ENCODE results near the gene MRPL40.
A peak's percentile ranks its signal among the peaks of the same experiment; 100 is the strongest.
"Not testable (repeated sequence)": the region's sequence is repeated elsewhere in the genome, so short reads cannot be mapped to it uniquely, and the experiment has no call there.

The MRPL40 gene

DNA sequence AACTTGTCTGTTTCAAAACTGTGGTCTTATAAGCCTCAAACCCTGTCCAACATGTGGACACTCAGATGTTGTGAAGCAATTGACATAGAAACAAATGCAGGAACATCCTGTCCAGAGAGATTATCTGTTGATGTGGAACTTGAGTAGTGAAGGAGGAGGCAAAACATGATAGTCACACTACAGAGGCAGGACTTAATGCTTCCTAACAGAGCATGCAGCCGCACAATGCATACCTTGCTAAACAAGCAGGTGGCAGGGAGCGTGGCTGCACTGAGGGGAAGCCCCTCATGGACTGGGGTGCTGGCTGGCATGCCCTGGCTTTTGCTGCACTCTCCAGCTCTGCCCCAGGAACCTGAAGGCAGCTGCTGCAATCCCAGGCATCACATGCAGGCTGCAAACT is 9.8 kb downstream of the MRPL40 start:
- DNase-seq, result no peak

DNA sequence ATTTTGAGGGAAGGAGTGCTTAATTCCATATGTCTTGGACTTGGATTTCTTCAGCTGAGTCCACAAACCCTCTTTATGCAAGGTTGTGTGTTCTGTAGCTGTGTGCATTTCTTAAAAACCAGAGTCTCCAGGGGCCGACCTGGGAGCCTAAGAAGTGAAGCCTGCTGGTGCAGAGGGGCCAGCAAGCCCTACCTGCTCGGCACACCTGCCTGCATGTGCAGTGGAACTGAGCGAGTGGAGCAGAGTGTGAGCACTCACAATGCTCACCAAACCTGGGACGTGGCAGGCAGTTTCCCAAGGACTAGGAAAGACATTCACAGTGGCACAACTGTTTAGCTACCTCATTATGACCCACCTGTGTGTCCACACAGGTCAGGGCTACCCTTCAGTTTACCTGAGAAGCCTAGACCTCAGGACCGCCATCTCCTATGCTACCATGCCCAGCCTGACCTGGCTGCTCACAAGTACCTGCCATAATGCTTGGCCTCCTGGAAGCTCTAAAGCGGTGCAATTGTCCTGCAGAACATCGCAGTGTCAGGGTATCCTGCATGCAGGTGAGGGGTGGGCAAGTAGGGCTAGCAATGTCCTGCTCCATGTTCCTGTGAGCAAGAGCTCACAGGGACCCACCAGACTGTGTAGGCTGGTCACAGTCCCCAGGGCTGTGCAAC is 11.3 kb downstream of the MRPL40 start:
- DNase-seq, result no peak

DNA sequence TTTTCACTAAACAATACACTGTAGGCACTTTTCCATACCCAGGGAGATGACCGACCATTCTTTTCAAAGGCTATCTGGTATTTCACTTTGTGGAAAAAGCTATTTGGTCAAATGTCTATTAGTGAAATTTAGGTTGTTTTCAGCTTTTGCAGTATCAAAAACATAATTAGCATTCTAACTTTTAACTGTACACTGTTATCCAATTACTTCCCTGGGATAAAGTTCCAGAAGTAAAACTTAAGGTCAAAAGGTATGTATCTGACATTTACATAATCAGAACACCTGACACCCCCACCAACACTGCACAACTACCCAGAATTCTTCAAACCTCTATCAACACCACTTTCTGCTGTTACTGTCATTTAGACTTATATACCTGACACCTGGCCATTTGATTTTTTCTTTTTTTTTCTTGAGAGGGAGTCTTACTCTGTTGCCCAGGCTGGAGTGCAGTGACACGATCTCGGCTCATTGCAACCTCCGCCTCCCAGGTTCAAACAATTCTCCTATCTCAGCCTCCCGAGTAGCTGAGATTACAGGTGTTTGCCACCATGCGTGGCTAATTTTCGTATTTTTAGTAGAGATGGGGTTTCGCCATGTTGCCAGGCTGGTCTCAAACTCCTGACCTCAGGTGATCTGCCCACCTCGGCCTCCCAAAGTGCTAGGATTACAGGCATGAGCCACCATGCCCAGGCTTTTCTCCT is 13.1 kb downstream of the MRPL40 start:
- DNase-seq, result not testable (repeated sequence)

DNA sequence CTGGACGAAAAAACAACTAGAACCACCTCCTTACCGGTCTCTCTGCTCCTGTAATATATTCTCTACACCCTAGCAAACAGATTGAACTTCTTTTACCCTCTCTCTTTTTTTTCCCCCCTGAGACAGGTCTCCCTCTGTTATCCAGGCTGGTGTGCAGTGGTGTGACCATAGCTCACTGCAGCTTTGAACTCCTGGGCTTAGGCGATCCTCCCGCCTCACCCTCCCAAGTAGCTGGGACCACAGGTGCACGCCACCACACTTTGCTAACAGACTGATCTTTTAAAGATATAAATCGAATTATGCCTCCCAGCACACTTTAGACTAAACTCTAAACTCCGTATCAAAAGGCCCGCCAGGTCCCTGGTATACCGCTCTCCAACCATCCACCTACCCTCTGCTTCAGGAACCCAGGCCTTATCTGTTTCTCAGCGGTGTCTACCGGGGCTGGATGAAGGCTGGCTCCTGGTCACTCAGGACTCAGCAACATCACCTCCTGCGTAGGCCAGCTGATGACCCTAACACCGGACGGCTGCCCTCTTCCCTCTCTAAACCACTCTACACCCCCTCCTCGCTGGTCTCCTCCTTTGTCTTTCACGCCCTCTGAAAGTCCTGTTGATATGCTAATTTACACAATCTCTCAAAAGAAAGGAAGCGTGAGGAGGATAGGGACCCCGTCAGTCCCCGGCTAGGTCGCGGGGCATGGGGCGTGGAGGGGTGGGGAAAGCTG is 14.4 kb downstream of the MRPL40 start:
- no peak for DNase-seq

DNA sequence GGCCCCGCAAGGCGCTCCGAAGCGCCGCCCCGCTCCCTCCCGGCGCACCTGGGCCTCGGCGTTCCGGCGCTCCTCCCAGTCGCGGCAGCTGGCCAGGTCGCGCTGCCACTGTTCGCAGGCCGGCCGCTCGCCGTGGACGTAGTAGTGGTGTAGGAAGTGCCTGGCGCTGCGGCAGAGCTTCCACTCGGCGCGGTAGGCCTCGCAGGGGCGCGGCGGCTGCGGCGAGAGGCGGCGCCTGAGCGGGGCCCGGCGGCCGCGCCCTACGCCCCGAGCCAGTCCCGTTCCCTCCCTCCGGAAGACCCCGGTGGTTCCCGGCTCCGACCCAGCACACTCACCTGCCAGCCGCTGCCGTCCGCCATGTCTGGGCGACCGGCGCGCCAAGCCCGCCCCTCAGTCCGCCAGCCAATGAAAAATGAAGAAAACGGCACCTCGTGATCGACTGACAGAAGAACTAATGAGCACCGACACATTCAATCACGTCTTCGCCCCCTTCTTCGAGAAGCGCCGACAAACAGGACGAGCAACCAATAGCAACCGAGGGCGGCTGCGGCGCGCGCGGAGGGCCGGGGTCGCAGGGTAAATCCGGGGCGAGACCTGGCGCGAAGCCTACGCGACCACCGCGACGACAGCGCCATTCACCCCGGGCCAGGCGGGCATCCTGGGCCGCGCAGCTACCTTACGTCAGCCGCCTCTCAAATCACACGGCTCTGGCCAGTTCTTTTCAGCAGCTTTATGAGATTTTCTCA is 15.2 kb downstream of the MRPL40 start, which contains the start of gene C22orf39:
TSS of gene C22orf39 (minus strand) at position 382 of the 746 bp plus-strand sequence. CDS start at position 359, 23 bp downstream.
- DNase-seq, result peak; percentile 95

DNA sequence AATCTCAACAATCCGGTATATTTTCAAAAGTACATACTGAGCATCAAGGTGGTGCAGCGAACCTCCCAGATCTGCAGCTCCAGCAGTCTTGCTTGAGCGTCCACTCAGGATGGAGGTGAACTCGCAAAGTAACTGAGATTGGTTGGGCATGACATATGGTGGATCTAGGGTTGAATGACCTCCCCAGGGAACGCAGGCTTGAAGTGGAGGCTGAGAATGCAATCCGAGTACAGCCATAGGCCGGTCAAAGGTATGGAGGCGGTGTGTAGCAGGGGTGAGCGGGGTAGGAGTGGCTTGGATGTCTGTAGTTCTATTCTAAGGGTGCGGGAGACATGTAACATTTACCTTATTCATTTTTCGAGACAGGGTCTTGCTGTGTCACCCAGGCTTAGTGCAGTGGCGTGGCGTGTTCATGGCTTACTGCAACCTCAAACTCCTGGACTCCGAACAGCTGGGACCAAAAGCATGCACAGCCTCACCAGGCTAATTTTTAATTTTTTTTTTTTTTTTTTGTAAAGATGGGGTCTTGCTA is 15.8 kb downstream of the MRPL40 start:
- peak; percentile 70 for DNase-seq

DNA sequence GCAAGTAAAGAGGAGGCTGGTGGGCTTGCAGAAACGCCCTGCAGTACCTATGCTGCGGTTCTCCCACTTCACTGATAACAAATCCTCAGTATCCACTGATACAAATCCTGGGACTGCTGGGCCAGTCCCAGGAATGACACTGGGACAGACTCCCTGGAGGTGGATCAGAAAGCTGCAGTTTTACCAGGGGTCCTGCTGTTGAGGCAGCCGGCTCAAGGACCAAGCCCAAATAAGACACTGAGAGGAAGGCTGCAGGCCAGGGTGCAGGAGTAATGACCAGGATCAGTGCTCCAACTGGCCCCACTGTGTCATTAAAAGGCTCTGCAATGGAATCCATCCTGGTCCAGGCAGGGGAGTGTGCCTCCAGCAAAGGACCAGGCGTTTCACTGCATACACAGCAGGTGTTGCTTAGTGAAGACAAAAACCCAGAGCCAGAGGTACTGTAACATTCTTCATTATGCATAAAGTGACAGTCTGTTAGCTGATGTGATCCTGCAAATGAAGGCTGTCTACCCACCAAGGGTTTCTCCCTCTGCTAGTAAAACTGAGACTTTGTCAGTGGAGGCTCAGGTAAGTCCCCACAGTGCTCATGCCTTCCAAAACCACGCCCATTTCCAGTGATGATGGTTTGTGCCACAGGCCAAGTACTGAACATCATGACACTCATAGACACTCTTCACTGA is 16.5 kb downstream of the MRPL40 start:
- peak; percentile 69 for DNase-seq

DNA sequence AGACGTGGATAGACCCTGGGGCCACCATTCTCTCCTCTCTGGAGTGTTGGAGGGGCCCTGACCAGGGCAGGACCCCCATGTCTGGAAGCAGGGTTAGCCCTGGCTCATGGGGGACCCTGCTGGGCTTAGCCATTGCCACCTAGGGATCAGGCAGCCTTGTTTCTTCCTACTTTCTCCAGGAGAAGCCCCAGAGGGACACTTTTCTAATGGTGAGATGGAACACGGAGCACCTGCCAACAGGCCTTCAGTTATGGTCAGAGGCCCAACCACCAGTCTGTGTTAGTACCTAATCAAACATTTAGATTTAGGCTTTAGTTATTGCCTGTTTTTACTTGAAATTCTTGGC is 17.1 kb downstream of the MRPL40 start:
- DNase-seq, result no peak

DNA sequence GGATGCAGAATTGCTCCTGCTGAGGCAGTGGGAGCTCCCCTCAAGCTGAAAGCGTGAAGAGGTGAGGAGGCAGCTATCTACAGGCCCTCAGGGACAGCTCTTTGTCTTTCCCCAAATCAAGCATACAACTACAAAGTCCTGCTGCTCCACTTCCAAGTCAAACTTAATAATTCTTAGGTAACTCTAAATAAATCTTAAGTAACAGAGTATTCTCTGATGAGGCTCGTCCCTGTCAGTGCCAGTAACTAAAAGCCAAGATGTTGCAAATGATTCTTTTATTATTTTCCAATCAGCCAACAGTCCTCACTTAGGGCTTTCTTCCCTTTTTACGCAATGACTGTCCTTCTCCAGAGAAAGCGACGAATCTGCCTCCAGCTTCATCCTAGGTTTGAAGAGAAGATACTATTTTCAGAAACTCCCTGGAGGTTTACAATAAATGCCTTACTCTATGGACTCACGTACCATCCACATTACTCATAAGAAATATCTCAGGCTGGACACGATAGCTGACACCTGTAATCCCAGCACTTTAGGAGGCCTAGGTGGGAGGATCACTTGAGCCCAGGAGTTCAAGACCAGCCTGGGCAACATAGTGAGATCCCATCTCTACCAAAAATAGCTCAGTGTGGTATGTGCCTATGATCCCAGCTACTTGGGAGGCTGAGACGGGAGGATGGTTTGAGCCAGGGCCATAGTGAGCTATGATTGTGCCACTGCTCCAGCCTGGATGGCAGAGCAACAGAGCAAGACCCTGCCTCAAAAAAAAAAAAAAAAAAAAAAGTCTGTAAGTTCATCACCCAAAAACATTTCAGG is 18.2 kb downstream of the MRPL40 start:
- no peak for DNase-seq

DNA sequence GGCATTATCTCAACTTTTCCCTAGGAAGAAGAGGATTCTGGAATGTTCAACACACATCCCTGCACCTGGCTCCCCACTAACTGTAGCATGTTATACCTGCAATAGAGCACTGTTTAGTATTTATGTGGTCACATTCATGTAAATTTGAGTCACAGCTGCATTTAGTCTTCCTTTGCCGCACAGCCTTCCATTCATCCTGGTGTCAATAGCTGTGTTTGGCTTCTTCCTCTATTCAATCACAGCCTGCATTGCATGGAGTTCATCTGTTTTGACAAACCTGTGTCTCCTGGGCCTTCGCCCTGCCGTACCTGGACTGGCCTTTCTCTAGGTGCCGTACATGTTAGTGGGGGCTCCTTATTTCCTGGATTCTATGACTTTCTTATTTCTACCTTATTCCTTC is 19.2 kb downstream of the MRPL40 start:
- no peak for DNase-seq

DNA sequence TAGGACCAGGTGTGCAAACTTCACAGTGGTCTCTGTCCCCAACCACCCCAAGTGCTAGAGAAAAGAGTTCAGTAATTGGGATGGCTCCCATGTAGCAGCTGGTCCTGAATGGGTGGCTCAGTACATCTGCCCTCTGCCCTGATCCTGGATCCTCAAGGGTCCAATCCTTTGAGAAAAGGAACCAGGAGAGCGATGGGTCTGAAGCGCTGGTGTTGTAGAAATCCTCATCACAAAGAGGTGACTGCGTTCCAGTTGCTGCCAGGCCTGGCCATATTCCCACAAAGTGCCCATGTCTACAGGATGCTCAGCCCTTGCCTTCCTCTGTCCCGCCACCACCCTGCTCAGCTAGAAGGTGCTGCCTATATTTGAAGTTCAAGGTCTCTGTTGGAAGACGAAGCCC is 21.4 kb downstream of the MRPL40 start:
- DNase-seq, result no peak

DNA sequence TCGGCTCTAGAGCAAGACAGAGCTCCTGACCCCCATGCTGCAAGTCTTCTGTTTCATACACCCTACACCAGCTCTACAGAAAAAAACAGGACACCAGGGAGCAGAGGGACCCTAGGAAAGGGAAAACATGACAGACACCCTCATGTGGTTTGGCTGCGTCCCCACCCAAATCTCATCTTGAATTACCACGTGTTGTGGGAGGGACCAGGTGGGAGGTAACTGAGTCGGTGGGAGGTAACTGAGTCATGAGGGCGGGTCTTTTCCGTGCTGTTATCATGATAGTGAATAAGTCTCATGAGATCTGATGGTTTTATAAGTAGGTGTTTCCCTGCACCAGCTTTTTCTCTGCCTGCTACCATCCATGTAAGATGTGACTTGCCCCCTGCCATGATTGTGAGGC is 21.8 kb downstream of the MRPL40 start:
- no peak for DNase-seq

DNA sequence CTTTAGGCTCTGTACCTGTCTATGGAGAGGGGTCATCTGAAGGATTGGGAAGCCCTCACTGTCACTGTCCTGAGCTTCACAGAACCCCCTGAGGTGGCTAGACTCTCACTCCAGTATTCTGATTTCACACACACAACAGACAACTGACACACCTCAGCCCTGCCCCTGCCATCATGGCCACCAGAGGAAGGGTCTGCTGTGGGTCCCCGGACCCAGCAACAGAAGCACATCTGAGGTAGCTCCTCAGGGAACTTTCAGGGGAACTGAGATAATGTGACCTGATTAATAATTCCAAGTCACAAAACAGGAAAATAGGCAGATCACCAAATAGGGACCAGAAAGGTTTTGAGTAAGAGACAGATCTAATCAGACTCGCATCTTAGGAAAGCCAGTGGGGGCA is 22.7 kb downstream of the MRPL40 start:
- no peak for DNase-seq

DNA sequence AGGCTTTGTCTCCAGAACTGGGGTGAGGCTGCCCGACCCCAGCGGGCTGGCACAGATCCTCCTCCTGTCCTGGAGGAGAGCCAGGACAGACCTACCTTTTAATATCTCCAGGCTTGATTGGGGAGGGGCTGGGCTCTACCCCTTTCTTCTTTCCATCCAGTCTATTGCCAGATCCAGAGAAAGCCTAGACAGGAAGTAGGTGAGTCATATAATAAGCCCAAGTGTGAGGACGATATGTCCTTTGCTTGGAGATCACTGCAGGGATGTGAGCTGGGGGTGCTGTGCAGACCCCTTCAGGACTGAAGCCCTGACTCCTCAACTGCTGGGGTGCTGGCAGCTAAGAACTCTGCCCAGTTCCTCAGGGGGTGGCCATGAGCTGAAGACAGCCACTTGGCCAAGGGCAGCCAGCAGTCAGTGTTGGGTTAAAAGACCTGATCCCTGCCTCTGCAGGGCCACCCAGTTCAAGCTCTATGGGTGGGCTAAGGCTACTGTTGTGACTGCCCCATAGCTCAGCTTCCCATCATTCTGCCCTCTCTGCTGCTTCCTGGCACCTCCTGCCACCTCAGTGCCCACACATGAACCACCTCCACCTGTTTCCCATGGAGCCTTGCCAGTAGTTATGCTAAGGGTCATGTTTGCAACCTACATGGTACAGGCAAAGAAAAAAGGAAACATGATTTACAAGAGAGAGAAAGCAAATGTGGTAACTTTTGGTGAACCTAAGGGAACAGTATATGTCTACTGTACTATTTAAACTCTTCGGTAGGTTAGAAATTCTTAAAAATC is 23.4 kb downstream of the MRPL40 start:
- DNase-seq, result no peak

DNA sequence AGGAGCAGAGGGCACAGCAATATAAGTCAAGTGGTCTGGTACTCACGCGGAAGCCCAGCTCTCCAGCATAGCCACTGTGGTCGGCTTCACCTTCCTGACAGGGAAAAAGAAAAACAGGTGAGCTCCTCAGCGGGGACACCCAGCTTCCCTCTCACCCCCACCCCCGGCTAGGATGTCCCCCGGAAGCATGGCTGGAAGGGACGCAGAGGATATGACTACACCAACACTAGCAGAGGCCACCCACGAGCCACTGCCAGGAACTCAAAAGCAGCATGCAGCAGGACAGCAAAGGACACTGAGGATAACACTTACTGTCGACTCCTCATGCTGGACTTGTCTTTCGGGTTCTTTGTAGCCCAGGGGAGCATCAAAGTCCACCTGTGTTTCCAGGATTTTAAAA is 24.2 kb downstream of the MRPL40 start:
- no peak for DNase-seq

DNA sequence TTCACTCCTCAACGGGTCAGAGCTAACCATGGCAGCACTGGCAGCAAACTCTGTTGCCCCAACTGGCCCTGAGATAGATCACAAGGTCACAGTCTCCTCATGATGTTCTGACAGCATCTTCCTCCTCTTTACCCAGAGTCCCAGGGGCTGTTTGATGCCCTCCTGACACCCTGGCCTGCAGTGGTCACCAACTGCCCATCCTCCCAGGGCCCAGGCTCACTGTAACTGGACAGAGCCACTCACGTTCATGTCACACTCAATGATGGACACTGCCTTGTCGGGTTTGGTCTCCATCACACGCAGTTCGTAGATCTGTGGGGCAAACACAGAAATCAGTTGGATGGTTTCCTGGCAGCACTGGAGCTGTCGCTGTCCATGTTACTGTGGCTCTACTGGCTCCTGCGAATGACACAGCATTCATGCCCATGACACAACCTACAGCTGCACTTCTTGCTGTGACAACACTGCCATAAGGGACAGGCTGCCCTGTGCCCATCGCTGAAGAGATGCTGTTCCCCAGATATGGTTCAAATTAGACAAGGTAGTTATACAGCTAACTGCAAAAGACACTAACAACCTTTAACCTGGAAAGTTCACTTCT is 25.6 kb downstream of the MRPL40 start:
- DNase-seq, result peak; percentile 56

DNA sequence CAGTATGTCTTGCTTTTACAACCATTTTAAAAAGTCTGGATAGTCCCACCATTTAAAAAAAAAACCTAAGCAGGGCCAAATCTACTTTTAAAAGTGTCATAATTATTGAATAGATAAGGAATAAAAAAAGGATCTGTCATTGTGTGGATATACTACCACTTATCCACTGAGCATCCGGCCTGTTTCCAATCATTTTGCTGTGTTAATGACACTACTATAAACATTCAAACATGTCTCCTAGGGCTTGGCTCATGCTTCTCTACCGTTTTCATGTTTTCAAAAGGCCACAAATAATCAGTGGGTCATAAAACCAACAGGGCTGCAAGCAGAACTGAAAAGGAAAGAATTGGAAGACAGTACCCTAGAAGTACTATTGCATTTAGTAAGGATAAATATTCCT is 27.7 kb downstream of the MRPL40 start:
- no peak for DNase-seq

DNA sequence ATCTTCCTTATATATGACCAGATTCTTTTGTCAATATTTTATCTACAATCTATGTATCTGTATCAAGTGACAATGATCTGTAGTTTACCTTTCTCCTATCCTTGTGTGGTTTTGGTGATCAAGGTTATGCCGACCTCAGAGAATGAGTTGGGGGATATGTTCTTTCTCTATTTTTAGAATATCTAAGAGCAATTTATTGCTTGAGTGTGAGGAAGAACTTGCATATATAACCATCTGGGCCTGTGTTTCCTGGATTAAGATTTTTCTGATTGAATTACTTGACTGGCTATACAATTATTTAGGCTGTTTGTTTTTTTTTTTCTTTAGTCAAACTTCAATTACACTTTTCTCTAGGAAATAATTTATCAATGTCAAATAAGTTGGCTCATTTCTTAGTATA is 29.2 kb downstream of the MRPL40 start:
- DNase-seq, result no peak

DNA sequence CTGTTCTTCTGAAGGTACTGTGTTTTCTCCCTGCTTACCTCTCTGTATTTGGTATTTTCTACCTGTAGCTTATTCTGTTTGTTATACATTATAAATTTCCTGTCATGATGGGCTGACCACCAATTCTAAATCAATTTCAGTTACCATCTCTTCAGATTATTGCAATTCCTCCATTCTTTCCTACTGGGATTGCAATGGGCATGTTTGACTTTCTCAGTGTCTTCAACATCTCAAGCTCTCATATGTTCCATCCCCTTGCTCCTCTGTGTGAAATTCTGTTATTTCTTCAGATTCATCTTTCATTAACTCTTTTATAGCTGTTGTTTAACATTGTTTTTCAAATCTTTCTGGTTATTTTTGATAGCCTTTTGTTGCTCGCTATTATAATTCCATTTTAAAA is 30.7 kb downstream of the MRPL40 start:
- no peak for DNase-seq

All from activated effector memory CD4-positive, alpha-beta T cell treated with anti-CD3 and anti-CD28 coated beads, Interleukin-2, amount 50 U/mL, for 16 hours (primary cell).